PC-9 (cell line): ENCODE results near the gene SHC3.

Source experiments
- EZH2 ChIP-seq: fragments of 200-600 bp; sonication (generic); IDR thresholded peaks from 2 replicates; pipeline ENCODE4 v1.8.0; 2017; ENCODE audit warnings: antibody characterized with exemption, low read depth
- TF ChIP-seq, protein P1 (sequence below): fragments of 200-600 bp; sonication (generic); conservative IDR thresholded peaks from 2 replicates; pipeline ENCODE4 v1.6.1; 2017; ENCODE audit warnings: mixed run types, antibody characterized with exemption, mild to moderate bottlenecking, moderate library complexity

DNA sequence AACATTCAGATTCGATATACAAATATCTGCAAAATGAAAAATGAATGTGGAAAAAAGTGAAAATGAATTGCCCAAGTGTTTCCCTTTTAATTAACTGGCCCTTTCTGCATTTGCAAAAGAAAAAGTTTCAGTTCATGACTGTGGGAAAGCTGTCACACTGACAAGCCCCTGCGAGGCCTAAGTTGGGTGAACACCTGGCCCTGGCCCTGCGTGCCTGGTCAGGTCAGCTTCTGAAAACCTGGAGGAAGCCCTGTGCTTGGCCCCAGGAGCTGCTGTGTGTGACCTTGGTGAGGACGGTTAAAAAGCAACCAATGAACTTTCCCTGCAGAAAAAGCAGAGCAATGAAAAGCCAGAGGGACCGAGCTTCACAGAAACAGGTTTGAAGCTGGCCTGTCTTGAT, 41.0 kb upstream of the SHC3 start:
- TF ChIP-seq EZH2 = no peak
- TF ChIP-seq, protein P1, sequence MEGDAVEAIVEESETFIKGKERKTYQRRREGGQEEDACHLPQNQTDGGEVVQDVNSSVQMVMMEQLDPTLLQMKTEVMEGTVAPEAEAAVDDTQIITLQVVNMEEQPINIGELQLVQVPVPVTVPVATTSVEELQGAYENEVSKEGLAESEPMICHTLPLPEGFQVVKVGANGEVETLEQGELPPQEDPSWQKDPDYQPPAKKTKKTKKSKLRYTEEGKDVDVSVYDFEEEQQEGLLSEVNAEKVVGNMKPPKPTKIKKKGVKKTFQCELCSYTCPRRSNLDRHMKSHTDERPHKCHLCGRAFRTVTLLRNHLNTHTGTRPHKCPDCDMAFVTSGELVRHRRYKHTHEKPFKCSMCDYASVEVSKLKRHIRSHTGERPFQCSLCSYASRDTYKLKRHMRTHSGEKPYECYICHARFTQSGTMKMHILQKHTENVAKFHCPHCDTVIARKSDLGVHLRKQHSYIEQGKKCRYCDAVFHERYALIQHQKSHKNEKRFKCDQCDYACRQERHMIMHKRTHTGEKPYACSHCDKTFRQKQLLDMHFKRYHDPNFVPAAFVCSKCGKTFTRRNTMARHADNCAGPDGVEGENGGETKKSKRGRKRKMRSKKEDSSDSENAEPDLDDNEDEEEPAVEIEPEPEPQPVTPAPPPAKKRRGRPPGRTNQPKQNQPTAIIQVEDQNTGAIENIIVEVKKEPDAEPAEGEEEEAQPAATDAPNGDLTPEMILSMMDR = no peak
